ENCODE measurements around the gene DAB2IP.
A peak's percentile ranks its signal among the peaks of the same experiment; 100 is the strongest.

DAB2IP gene

DNA sequence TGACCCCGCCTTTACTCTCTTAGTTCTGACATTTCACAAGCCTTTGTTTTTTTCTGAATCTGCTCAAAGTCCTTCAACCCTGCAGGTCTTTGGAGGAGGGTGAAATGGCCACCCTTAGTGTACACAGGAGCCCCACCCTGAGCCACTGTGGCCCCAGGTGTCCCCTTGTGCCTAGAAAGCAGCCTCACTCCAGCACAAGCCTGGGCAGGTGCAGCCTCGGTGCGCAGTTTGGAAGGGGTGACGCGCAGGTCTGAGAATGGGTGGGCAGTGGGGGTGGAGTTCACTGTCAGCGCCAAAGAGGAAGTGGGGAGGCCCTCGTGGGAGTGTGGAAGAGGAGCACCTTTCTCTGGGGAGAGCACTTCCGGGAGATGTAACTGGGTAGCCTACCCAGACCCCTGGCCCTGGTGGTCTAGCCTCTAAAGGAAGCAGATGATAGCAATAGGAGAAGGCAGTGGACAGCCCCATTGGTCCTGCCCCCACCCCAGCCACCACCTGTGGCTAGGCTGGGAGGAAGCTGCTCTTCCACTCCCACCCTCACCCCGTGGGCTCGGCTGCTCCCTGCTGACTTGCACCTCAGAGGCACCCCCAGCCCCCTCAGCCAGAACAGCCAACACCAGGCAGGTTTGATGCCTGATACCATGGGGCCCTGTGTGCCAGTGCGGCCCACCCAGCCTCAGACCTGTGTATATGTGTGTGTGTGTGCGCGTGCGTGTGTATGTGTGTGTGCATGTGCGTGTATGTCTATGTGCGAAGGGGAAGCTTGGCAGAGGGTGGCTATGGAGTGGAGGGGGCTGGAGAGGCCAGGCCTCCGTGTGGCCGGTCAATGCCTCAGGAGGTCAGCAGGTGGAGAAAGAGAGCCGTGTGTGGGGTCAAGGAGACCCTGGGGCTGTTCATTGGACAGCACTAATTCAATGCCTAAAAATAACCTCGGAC, 16.8 kb upstream of the DAB2IP start:
- H3K4me3 ChIP-seq (ENCODE audit: low read depth, low read length), result no peak overlapping the region
- TF ChIP-seq, protein P1, sequence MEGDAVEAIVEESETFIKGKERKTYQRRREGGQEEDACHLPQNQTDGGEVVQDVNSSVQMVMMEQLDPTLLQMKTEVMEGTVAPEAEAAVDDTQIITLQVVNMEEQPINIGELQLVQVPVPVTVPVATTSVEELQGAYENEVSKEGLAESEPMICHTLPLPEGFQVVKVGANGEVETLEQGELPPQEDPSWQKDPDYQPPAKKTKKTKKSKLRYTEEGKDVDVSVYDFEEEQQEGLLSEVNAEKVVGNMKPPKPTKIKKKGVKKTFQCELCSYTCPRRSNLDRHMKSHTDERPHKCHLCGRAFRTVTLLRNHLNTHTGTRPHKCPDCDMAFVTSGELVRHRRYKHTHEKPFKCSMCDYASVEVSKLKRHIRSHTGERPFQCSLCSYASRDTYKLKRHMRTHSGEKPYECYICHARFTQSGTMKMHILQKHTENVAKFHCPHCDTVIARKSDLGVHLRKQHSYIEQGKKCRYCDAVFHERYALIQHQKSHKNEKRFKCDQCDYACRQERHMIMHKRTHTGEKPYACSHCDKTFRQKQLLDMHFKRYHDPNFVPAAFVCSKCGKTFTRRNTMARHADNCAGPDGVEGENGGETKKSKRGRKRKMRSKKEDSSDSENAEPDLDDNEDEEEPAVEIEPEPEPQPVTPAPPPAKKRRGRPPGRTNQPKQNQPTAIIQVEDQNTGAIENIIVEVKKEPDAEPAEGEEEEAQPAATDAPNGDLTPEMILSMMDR (IDR thresholded peaks at IDR 0.05; ENCODE audit: insufficient read depth, low read depth, low read length, missing control alignments), result peak; percentile 29
- peak; percentile 23 for DNase-seq (ENCODE audit: low read depth)

DNA sequence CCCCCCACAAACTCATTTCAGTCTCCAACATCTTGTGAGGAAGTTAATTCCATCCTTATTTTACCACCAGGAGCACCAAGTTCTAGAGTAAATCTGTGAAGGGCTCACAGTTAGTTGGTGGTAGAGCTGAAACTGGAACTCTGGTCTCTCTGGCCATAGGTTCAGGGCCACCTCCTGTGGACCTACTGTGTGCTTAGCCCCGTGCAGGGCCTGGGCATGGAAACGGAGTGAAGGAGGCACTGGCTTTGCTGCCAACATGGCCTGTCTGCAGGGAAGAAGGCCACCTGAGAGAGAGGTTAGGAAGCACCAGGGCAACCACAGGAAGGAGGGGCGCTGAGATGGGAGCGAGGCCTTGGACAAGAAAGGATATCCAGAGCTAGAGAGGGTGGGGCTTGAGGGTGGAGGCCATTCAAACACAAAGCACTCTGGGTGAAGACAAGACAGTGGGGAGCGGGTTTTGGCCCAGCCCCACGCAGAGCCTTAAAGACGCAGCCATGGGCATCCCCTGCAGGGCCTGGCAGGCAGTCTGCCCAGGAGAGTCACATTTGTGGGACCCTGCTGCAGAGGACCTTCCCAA, 16.0 kb upstream of the DAB2IP start:
- TF ChIP-seq, protein P1 (IDR thresholded peaks at IDR 0.05; ENCODE audit: insufficient read depth, low read depth, low read length, missing control alignments), result no peak
- H3K4me3 ChIP-seq (ENCODE audit: low read depth, low read length), result no peak overlapping the region
- no peak for DNase-seq (ENCODE audit: low read depth)

DNA sequence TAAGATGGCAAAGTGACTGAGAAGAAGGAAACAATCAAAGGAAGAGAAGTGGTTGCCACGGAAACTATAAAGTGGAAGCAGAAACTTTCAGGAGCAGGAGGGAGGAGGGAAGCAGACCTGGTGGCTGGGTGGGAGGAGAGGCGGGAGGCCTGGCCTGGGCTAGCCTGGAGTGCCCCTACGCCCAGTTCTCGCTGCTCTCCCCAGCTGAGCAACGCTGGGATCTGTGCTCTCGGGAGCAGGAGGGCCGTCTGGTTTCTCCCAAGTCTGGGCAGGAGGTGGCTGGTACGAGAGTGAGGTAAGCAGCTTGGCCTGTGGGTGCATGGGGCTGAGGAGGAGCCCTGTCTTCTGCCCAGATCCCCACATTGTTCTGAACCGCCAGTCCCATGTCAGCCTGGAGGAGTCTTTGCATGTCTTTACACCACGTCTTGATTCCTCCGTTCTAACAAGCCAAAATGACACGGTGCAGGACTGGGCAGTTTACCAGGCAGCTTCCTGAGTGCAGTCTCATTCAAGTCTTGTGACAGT, 15.0 kb upstream of the DAB2IP start:
- DNase-seq (ENCODE audit: low read depth), result no peak
- TF ChIP-seq, protein P1 (IDR thresholded peaks at IDR 0.05; ENCODE audit: insufficient read depth, low read depth, low read length, missing control alignments), result no peak
- H3K4me3 ChIP-seq (ENCODE audit: low read depth, low read length), result no peak overlapping the region

DNA sequence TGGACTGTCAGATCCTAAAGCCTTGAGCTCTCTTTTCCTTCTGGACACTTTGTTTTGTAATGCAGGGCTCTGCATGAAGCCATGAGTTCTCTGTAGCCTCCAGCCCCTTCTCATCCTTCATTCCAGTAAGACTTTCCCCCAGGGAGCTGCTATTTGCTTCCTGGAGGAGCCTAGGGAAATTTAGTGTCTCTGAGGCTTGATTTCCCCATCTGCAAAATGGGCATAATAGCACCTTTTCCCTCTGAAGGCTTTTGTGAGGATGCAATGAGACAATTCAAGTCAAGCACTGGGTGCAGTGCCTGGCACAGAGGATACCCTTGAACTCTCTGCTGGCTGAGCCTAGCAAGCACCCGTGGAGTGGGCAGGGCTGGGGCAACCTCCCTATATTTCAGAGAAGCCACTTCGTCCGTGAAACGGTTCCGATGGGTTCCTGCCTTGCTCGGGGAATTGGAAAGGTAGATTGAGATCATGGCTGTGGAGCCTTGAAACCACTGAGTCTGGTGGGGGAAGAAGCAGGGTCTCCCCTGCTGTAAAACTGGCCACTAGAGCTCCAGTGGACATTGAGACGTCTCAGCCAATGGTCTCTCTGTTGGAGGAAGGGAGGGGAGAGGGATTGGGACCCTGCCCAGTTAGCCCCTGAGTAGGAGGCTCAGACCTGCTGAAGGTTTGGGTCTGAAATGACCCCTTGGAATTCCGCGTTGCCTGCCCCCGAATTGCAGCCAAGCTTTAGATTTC, 14.3 kb upstream of the DAB2IP start:
- no peak overlapping the region for H3K4me3 ChIP-seq (ENCODE audit: low read depth, low read length)
- DNase-seq (ENCODE audit: low read depth), result no peak
- TF ChIP-seq, protein P1 (IDR thresholded peaks at IDR 0.05; ENCODE audit: insufficient read depth, low read depth, low read length, missing control alignments), result no peak

DNA sequence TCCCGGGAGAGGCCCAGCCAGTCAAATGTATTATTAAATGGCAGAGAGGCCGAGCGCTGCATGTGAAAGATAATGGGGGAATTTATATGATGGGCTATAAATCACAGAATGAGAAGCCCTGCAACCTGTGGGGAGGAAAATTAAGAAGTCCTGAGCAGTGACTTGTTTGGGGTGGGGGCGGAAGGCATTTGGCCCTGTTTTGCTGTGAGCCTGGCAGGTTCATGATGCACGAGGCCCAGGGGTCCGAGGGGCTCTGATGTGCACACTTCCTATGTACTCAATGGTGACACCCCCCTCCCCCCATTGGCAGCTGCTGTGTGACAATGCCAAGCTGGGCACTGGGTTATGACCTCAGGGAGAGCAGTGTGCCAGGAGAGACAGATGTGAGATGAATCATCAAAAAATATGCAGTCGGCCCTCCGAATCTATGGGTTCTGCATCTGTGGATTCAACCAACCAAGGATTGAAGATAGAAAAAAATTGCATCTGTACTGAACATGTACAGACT, 13.7 kb upstream of the DAB2IP start:
- TF ChIP-seq, protein P1 (IDR thresholded peaks at IDR 0.05; ENCODE audit: insufficient read depth, low read depth, low read length, missing control alignments), result no peak
- H3K4me3 ChIP-seq (ENCODE audit: low read depth, low read length), result no peak overlapping the region
- DNase-seq (ENCODE audit: low read depth), result no peak

DNA sequence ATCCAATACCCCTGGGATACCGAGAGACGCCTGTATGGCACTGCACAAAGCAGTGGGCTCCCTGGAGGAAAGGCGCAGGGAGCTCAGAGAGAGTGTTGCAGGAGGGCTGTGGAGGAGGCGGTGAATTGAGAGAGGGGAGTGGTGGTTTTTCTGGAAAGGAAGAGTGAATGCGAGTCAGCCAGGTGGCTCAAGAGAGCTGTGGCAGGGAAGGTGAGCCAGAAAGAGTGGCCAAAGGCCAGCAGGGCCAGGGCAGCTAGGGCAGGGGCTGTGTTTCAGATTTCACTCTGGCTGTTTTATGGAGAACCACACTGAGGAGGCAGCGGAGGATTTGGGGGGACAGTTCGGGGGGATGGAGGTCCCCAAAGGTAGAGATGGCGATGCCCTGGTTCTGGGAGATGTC, 13.0 kb upstream of the DAB2IP start:
- H3K4me3 ChIP-seq (ENCODE audit: low read depth, low read length), result no peak overlapping the region
- no peak for DNase-seq (ENCODE audit: low read depth)
- TF ChIP-seq, protein P1 (IDR thresholded peaks at IDR 0.05; ENCODE audit: insufficient read depth, low read depth, low read length, missing control alignments), result no peak
